ENCODE measurements around the gene PHKA1. TPM values are rescaled to one million over a fixed set of nuclear protein-coding genes. Genes with fewer than 3 reads are reported as not detected.
A peak's percentile ranks its signal among the peaks of the same experiment; 100 is the strongest.
"Not testable (repeated sequence)": the region's sequence is repeated elsewhere in the genome, so short reads cannot be mapped to it uniquely, and the experiment has no call there.

PHKA1 gene
- total RNA-seq, 2 experiments from 2014 or later, result 9.7 to 10.2 TPM

GRCh38 chrX:72630185-72630584 is 83.9 kb downstream of the PHKA1 start:
- Mint-ChIP-seq H3K4me1 (no peaks in the 10 kb centered on the region), H3K9me3 (no peaks in the 10 kb centered on the region), H3K27me3 (no peaks in the 10 kb centered on the region), H3K27ac (no peak overlapping the region), H3K4me3 (no peak overlapping the region), H3K36me3 (peaks cover 14% of the 10 kb centered on the region)
- DNase-seq, result no peak

- Mint-ChIP-seq H3K9me3 (no peaks in the 10 kb centered on the region), H3K27me3 (no peaks in the 10 kb centered on the region), H3K36me3 (peaks cover 29% of the 10 kb centered on the region), H3K27ac (no peak overlapping the region), H3K4me3 (no peak overlapping the region), H3K4me1 (peaks cover 14% of the 10 kb centered on the region)
- no peak for DNase-seq
Observed at GRCh38 chrX:72624194-72624593, 89.9 kb downstream of the PHKA1 start.

- Mint-ChIP-seq H3K4me3 (no peak overlapping the region), H3K4me1 (peaks cover 14% of the 10 kb centered on the region), H3K27ac (peak overlapping the region; percentile 91), H3K9me3 (no peaks in the 10 kb centered on the region), H3K27me3 (no peaks in the 10 kb centered on the region), H3K36me3 (peaks cover 33% of the 10 kb centered on the region)
- no peak for DNase-seq
Observed at GRCh38 chrX:72621625-72622485, 92.3 kb downstream of the PHKA1 start.

GRCh38 chrX:72621163-72621562 is 92.9 kb downstream of the PHKA1 start:
- Mint-ChIP-seq H3K4me3 (no peak overlapping the region), H3K27ac (peak overlapping the region; percentile 91), H3K4me1 (peaks cover 14% of the 10 kb centered on the region), H3K9me3 (no peaks in the 10 kb centered on the region), H3K27me3 (no peaks in the 10 kb centered on the region), H3K36me3 (peaks cover 33% of the 10 kb centered on the region)
- no peak for DNase-seq

GRCh38 chrX:72620550-72621145 is 93.5 kb downstream of the PHKA1 start:
- H3K4me1 Mint-ChIP-seq, result peaks cover 14% of the 10 kb centered on the region
- no peaks in the 10 kb centered on the region for H3K27me3 Mint-ChIP-seq
- H3K36me3 Mint-ChIP-seq, result peaks cover 33% of the 10 kb centered on the region
- peak overlapping the region; percentile 22 for H3K4me3 Mint-ChIP-seq
- H3K9me3 Mint-ChIP-seq, result no peaks in the 10 kb centered on the region
- DNase-seq, result peak; percentile 20
- H3K27ac Mint-ChIP-seq, result peak overlapping the region; percentile 91

GRCh38 chrX:72609313-72609712 is 104.8 kb downstream of the PHKA1 start:
- H3K4me3 Mint-ChIP-seq, result no peak overlapping the region

GRCh38 chrX:72604705-72605104 is 109.4 kb downstream of the PHKA1 start:
- no peak for DNase-seq
- no peak overlapping the region for H3K4me3 Mint-ChIP-seq
- H3K9me3 Mint-ChIP-seq, result no peaks in the 10 kb centered on the region
- H3K27ac Mint-ChIP-seq, result no peak overlapping the region
- no peaks in the 10 kb centered on the region for H3K27me3 Mint-ChIP-seq
- H3K4me1 Mint-ChIP-seq, result peaks cover 2% of the 10 kb centered on the region
- peaks cover 17% of the 10 kb centered on the region for H3K36me3 Mint-ChIP-seq

More at GRCh38 chrX:72609313-72609712, 104.8 kb downstream of the PHKA1 start:
- Mint-ChIP-seq H3K27ac (no peak overlapping the region), H3K36me3 (peaks cover 16% of the 10 kb centered on the region), H3K4me1 (peaks cover 2% of the 10 kb centered on the region), H3K9me3 (no peaks in the 10 kb centered on the region), H3K27me3 (no peaks in the 10 kb centered on the region)
- DNase-seq, result no peak

- Mint-ChIP-seq H3K4me1 (peaks cover under 1% of the 10 kb centered on the region), H3K27ac (no peak overlapping the region), H3K4me3 (no peak overlapping the region)
Observed at GRCh38 chrX:72604112-72604511, 110.0 kb downstream of the PHKA1 start.

GRCh38 chrX:72591038-72591437 is 123.1 kb downstream of the PHKA1 start:
- not testable (repeated sequence) for H3K27ac Mint-ChIP-seq, DNase-seq, H3K4me1 Mint-ChIP-seq, H3K9me3 Mint-ChIP-seq, H3K4me3 Mint-ChIP-seq, H3K27me3 Mint-ChIP-seq
- peaks cover 18% of the 10 kb centered on the region for H3K36me3 Mint-ChIP-seq

More at GRCh38 chrX:72604112-72604511, 110.0 kb downstream of the PHKA1 start:
- Mint-ChIP-seq H3K27me3 (no peaks in the 10 kb centered on the region), H3K36me3 (peaks cover 14% of the 10 kb centered on the region), H3K9me3 (no peaks in the 10 kb centered on the region)
- DNase-seq, result no peak

GRCh38 chrX:72584163-72584562 is 129.9 kb downstream of the PHKA1 start:
- Mint-ChIP-seq H3K4me1 (no peaks in the 10 kb centered on the region), H3K36me3 (peaks cover 21% of the 10 kb centered on the region), H3K9me3 (peaks cover 4% of the 10 kb centered on the region), H3K4me3 (no peak overlapping the region), H3K27ac (no peak overlapping the region), H3K27me3 (no peaks in the 10 kb centered on the region)
- DNase-seq, result no peak

- H3K4me1 Mint-ChIP-seq, result no peaks in the 10 kb centered on the region
- H3K36me3 Mint-ChIP-seq, result peaks cover 5% of the 10 kb centered on the region
- H3K4me3 Mint-ChIP-seq, result no peak overlapping the region
- DNase-seq, result no peak
- no peak overlapping the region for H3K27ac Mint-ChIP-seq
- H3K27me3 Mint-ChIP-seq, result no peaks in the 10 kb centered on the region
- no peaks in the 10 kb centered on the region for H3K9me3 Mint-ChIP-seq
Observed at GRCh38 chrX:72576141-72576894, 137.8 kb downstream of the PHKA1 start.

- Mint-ChIP-seq H3K27me3 (no peaks in the 10 kb centered on the region), H3K36me3 (peaks cover 7% of the 10 kb centered on the region), H3K4me1 (peaks cover 4% of the 10 kb centered on the region), H3K9me3 (no peaks in the 10 kb centered on the region), H3K4me3 (peak overlapping the region; percentile 98), H3K27ac (no peak overlapping the region)
- no peak for DNase-seq
Observed at GRCh38 chrX:72573158-72573511, 141.0 kb downstream of the PHKA1 start.

- Mint-ChIP-seq H3K4me3 (peak within 1 kb of the TSS; percentile 98), H3K4me1 (peaks cover 4% of the 10 kb centered on the region), H3K9me3 (no peaks in the 10 kb centered on the region), H3K27me3 (no peaks in the 10 kb centered on the region), H3K36me3 (peaks cover 7% of the 10 kb centered on the region), H3K27ac (peak within 1 kb of the TSS; percentile 93)
- DNase-seq, result peak; percentile 40
Observed at GRCh38 chrX:72572248-72573157, 141.6 kb downstream of the PHKA1 start, which contains the start of gene HDAC8. TSS of gene HDAC8 (minus strand) at chrX:72572843. CDS start at chrX:72572761, 82 bp downstream.

GRCh38 chrX:72569786-72570185 is 144.3 kb downstream of the PHKA1 start:
- Mint-ChIP-seq H3K36me3 (peaks cover 17% of the 10 kb centered on the region), H3K27ac (no peak overlapping the region), H3K4me1 (peaks cover 4% of the 10 kb centered on the region), H3K4me3 (no peak overlapping the region), H3K27me3 (no peaks in the 10 kb centered on the region), H3K9me3 (no peaks in the 10 kb centered on the region)
- DNase-seq, result no peak
